K562 (cell line): Measurements from ENCODE around the gene SCMH1.

Experiments used
- CTCF ChIP-seq, 3 experiments: IDR thresholded peaks in 2 of 3; conservative IDR thresholded peaks in 1 of 3; 2 replicates each; pipeline ENCODE4 v1.5.1; 2011 to 2012; ENCODE audit warnings: low read length in 3 of 3, mild to moderate bottlenecking in 3 of 3, control low read depth in 2 of 3, improper control_type of control experiment in 1 of 3, inconsistent platforms in 1 of 3, low read depth in 1 of 3, mixed read lengths in 1 of 3, moderate library complexity in 1 of 3; ENCODE audit not compliant: insufficient read depth in 2 of 3
- KHSRP ChIP-seq: fragments of 450-650 bp; IDR thresholded peaks from 2 replicates; pipeline ENCODE4 v1.6.1; 2017
- PCBP1 ChIP-seq: fragments of 200-400 bp; formaldehyde crosslinking; IDR thresholded peaks from 2 replicates; pipeline ENCODE4 v1.6.1; 2018; ENCODE audit warnings: mild to moderate bottlenecking, low read depth, low read length; ENCODE audit not compliant: poor library complexity, severe bottlenecking
- SIN3A ChIP-seq, 2 experiments: fragments of 150-350 bp in 1 of 2; IDR thresholded peaks; 2 replicates each; pipeline ENCODE4 v1.6.1; 2011 to 2016; ENCODE audit warnings: borderline replicate concordance in 2 of 2, low read depth in 2 of 2, low read length in 2 of 2, mild to moderate bottlenecking in 2 of 2, moderate library complexity in 2 of 2; ENCODE audit not compliant: control insufficient read depth in 1 of 2
- SNRNP70 ChIP-seq: fragments of 200-400 bp; formaldehyde crosslinking; optimal IDR thresholded peaks from 2 replicates; pipeline ENCODE3; 2017; ENCODE audit warnings: low read depth, low read length

- TF ChIP-seq SNRNP70, result no peak
- no peak for TF ChIP-seq KHSRP
- TF ChIP-seq PCBP1, result no peak
- TF ChIP-seq SIN3A (IDR thresholded peaks at IDR 0.05; ENCODE audit: borderline replicate concordance in 2 of 2, control insufficient read depth in 1 of 2, low read depth in 2 of 2, low read length in 2 of 2), result no peak
- no peak for TF ChIP-seq CTCF (IDR thresholded peaks at IDR 0.05 in 2 of 3, conservative IDR thresholded peaks at IDR 0.05 in 1 of 3; ENCODE audit: insufficient read depth in 2 of 3, low read depth in 1 of 3, low read length in 3 of 3)
Measured at GRCh38 chr1:41272601-41273000, 30.5 kb upstream of the SCMH1 start.
